ENCODE measurements around the gene PHF23.

- TF ChIP-seq CTCF (IDR thresholded peaks at IDR 0.05 in 2 of 3, conservative IDR thresholded peaks at IDR 0.05 in 1 of 3; ENCODE audit: borderline replicate concordance in 1 of 3, insufficient read depth in 1 of 3, low read depth in 2 of 3, low read length in 2 of 3) (no peak), SIN3A (IDR thresholded peaks at IDR 0.05; ENCODE audit: low read depth) (no peak), TCF7L2 (IDR thresholded peaks at IDR 0.05; ENCODE audit: borderline replicate concordance, extremely low read depth, insufficient read depth, insufficient read length) (no peak), EGR1 (IDR thresholded peaks at IDR 0.05; ENCODE audit: low read depth) (no peak), ZNF274 (IDR thresholded peaks at IDR 0.05; ENCODE audit: low read depth, low read length) (no peak), SRF (IDR thresholded peaks at IDR 0.05; ENCODE audit: low read depth) (no peak), CEBPB (IDR thresholded peaks at IDR 0.05; ENCODE audit: low read depth) (no peak), POLR2A (IDR thresholded peaks at IDR 0.05; ENCODE audit: borderline replicate concordance, extremely low read depth, insufficient read depth, insufficient read length) (no peak), POLR2AphosphoS5 (IDR thresholded peaks at IDR 0.05; ENCODE audit: low read depth, low read length) (no peak), YY1 (IDR thresholded peaks at IDR 0.05; ENCODE audit: extremely low read depth, insufficient replicate concordance, low read depth, low read length) (no peak), ZBTB33 (IDR thresholded peaks at IDR 0.05; ENCODE audit: extremely low read depth, insufficient replicate concordance, low read length) (no peak), EZH2phosphoT487 (IDR thresholded peaks at IDR 0.05; ENCODE audit: borderline replicate concordance) (no peak), ATF3 (IDR thresholded peaks at IDR 0.05) (no peak)
Measured at GRCh38 chr17:7248796-7249195, 9.5 kb upstream of the PHF23 start.

All from HCT116 (cell line).